COLO829 (cell line): ENCODE data around the gene SLC45A3.
"Not testable (repeated sequence)": the region's sequence is repeated elsewhere in the genome, so short reads cannot be mapped to it uniquely, and the experiment has no call there.

Experiments used
- DNase-seq: peaks from one replicate; pipeline ENCODE4 v3.0.0; 2012; ENCODE audit warnings: low spot score

SLC45A3 gene

DNA sequence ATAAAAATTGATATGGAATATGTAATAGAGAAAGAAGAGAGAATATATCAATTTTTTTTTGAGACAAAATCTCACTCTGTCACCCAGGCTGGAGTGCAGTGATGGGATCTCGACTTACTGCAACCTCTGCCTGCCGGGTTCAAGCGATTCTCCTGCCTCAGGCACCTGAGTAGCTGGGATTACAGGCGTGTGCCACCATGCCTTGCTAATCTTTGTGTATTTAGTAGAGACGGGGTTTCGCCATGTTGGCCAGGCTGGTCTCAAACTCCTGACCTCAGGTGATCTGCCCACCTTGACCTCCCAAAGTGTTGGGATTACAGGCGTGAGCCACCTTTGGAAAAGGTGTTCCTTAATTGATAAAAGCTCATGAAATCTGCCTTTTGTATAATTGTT is 44.2 kb downstream of the SLC45A3 start:
- not testable (repeated sequence) for DNase-seq

DNA sequence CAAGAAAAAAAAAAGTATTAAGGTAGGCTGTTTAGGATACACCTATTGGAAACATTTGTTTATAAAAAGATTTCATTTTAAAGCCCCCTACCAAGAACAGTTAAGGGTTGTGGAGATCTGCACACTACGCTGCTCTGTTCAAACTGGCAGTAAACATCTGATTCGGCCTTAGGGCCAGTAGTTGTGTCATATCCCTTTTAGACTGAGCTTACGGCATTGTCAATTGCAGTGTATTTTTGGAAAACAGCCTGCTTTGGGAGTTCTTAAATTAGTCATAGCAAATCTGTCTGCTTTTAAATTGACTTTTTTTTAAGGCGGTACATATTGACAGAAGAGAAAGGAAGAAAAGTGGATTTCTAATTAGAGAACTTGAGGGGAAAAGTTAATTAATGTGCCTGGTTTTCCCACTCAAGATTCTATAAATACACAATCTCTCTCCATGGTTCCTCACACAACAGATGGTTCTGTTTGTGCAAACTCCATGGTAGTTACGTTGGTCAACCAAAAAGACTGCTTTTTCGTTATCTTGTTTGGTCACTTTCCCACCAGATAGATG is 46.8 kb downstream of the SLC45A3 start:
- DNase-seq, result peak; percentile 28

DNA sequence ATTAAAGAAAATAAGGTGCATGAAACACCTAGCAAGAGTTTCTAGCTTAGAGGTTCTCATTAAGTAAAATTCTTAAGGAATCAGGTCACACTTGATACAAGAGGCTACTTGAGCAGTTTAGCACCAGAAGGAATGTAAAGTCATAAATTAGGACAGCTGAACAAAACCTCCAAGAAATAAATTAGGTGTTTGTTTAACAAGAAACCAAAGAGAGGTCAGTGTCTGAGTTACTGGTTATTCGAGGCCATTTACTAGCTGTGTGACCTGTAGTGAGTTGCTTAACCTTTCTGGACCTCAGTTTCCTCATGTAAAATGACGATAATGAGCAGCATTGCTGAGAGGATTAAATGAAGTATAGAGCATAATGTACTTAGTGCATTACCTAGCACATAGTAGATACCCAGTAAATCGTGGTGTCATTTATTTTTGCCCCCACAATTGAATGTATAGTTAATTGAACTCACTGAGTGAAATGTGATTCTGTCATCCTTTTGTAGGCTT is 47.6 kb downstream of the SLC45A3 start:
- DNase-seq, result no peak

DNA sequence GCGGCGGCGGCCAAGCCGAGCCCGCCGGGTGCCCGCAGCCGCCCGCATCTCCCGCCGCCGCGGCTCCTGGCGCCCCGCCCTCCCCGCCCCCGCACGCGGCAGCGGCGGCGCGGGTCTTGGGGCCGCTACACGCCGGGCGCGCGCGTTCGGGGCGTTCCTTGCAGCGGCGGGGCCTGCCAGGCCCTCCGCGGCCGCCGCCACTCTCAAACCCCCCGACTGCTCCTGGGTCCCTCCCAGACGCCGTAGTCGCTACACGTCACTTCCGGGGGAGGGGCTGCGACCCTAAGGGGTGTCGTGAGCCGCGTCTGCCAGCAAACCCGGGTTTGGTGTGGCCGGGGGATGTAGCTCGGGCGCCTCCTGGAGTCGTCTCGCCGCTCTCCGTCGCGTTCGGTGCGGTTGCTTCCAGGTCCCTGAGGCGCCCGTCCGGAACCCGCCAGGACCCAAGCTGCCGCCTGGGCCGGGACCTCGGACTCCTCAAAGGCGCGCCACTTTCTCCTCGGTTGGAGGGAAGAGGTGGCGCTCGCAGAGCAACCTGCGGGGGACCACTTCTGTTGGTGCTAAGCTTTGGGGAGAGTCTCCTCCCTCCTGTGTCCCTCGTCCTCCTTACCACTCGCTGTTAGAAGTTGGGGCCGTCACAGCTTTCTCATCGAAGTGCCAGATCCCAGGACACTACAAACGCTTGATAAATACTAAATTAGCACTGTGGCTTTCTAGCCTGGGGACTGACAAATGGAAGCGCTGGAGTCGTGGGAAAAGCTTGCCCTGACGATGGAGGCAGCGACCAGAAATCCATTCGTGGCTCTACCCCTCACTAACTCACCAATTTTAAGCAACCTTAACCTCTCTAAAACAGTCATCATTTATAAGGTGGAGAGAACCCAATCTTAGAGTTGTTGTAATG is 48.3 kb downstream of the SLC45A3 start, which contains the start of gene ELK4:
TSS of gene ELK4 (minus strand) at position 244 of the 901 bp plus-strand sequence. CDS start 8,129 bp downstream, outside the sequence.
- peak; percentile 98 for DNase-seq

DNA sequence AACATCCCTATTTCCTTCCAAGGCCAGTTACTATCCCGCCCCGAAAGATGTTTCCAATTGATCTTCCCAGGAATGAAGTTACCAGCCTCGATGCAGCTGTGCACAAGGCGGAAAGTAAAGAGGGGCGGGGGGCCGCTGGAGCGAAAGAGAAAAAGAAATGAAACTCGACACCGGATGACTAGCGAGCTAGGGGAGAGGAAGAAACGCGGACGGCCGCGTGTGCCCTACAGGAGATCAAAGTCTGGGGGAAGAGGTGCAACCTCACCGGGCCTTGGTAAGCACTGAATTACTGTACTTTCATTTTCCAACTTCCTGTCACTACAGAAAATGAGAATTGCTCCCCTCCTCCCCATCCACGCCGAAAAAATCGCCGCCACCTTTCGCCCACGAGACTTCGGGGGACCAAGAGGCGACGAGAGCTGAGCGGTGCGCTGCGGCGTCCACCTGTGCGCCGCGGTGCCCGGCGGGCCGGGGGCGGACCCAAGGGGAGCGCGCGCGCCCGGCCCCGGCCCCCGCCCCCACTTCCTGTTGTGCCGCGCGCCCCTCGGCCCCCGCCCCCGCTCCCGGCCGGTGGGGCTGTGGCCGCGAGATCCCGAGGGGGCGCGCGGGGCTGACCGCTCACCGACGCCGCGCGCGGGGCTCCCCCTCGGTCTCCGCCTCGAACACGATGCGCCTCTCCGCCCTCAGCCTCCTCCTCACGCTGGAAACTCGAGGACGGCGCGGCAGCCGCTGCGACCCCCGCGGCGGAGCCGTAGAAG is 49.1 kb downstream of the SLC45A3 start:
- DNase-seq, result peak; percentile 44

DNA sequence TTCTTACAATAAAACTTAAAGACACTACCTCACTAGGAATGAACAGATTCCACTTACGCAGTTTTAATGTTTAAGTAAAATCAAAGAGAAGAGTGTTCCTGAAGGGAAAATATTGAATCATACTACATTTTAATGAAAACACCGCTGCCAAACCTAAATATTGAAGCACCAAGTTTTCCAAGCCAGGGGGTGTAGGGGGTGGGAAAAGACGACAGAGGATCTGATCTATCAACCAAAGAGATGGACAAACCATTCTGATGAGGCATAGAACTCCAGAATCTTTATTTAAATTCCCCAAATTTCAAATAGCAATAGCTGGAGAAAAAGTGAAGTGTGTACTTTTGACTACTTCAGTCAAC is 49.7 kb downstream of the SLC45A3 start:
- DNase-seq, result no peak

DNA sequence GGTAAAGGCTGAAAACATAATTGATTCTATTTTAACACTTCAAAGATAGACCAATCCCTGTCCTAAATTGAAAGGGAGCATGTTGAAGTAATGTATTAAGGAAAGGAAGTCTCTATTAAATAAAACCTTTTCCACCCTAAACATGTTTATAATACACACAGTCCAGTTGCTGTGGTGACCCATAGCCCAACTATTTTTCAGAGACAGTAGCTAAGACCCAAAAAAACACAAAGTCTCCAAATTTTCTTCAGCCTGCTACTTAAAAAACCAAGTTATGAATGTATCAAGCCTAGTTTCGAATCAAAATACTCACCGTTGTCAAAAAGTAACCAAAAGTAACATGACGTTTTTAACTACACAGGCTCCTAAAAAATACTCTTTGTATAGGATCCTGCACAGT is 50.1 kb downstream of the SLC45A3 start:
- no peak for DNase-seq

DNA sequence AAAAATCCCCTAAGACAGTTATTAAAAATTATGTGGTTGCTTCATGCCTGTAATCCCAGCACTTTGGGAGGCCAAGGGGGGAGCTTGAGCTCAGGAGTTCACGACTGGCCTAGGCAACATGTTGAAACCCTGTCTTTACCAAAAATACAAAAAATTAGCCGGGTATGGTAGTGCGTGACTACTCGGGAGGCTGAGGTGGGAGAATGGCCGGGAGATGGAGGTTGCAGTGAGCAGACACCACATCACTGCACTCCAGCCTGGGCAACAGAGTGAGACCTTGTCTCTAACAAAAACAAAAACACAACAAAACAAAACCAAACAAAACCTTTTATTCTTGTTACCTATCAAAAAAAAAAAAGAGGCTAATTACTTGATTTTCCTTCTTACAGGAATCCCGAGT is 50.6 kb downstream of the SLC45A3 start:
- DNase-seq, result no peak

DNA sequence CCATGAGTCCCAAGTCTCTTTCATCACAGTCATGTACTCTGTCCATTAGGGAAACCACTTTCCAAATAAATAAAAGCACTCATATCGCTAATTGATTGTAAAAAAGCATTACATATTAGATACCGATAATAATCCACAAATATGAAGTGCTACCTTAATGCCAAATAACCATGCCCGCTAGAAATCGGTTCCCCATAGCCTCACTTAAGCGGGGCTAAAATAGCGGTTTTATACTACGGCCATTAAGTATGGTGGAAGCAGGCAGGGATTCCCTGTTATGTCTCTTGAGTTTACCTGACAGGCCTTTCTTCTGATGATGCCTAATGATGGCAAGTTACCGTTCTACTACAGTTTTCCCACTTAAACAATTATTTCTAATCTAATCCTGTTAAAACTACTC is 52.4 kb downstream of the SLC45A3 start:
- DNase-seq, result no peak

DNA sequence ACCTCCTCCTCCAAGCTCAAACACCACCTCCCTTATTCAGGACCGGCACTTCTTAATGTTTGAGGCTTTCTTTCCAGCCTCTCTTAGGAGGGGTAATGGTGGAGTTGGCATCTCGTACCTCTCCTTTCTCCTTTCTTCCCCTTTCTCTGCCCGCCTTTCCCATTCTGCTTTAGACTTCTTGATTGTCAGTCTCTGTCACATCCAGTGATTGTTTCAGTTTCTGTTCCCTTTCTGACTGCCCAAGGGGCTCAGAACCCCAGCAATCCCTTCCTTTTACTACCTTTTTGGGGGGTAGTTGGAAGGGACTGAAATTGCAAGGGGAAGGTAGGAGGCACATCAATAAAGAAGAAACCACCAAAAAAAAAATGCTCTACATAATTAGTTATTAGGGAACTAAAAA is 54.1 kb downstream of the SLC45A3 start:
- no peak for DNase-seq

DNA sequence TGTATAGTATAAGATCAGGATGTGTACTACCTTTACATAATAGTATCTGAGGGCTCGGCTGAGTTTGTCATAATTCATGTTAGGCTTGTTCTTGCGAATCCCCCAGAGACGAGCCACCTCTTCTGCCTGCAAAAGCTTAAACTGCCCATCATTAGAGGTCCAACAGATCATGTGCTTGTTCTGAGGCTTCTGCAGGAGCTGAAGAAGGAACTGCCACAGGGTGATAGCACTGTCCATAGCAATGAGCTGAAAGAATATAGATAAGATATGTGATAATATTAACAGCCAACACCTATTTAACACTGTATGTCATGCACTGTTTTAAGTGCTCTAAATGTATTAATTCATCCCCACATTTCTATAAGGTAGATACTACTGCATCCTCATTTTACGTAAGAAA is 56.7 kb downstream of the SLC45A3 start:
- no peak for DNase-seq

DNA sequence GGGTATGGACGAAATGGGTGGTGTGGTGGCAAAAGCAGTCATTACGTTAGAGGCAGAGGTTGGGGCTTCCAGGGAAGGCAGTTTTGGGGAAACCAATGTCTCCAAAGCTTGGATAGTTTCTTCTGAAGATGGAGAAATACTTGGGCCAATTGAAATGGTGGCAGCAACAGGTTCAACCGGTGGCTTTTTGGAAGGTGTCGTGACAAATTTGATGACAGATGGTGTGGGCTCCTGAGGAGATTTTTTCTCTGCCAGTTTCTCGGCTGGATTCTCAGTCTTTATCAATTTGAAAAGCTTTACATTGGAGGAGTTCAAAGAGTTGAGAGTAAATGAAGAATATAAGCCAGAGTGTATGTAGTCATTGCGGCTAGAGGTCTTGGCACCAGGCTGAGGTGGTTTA is 60.0 kb downstream of the SLC45A3 start:
- DNase-seq, result no peak

DNA sequence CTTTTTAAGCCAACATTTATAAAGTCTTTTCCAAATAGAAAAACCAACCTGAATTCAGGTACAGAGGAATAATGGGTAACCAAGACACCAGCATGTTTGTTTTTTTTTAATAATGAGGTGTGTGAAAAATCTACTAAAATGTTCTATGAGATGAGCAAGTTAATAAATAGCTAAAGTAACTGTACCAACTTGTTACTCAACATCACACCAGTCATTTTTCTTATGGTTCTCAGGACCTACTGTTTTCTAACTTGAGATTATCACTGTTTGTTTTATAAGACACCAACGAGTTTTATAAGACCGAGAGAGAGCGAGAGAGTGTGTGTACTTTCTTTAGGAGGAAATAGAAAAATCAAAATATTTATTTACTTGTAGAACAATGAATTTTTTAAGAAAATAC is 60.9 kb downstream of the SLC45A3 start:
- no peak for DNase-seq

DNA sequence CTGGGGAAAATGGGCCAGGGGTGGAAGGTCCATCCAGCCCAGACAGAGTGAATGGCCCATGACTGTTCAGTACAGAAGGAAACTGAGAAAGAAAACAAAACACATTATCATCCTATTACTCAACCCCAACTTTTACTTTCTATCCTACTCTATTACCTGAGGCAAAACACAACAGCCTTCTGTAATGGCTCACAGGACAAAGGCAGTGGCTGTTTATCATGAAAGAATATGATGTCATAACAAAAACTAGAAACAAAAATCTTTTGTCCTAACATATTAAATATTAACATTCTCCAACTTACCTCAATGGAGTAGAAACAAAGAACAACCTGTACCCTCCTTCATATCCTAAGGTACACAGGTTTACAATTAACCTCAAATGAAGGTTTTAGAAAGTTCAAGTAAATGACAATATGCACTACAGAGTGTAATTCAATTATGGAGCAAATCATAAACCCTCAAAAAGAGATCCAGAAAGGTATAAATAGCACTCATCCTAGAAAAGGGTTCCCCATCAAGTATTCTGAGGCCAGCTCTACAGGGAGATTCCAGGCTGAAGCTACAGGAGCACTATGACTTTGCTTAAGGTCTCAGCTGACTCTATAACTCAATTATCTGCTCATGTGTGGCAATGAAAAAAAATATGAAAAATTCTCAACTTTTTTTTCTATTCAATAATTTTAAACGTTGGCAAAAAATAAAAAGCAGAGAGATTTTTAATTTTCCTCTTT is 63.6 kb downstream of the SLC45A3 start:
- no peak for DNase-seq

DNA sequence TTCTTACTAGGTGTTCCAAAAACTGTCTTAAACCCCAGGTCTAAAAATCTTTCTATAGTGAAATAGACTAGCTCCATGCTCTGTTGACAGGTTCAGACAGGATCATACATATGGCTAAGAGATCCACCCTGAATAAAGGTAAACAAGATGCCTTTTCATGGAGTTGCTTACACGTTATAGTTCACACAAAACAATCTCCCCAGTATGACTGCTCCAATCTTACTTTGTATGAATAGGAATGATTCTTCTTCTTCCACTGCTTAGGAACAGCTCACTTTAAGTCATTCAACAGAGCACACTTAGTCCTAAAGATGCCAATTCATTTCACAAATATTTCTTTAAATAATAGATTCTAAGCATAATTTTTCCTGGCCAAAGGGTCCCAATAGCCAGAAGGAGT is 64.5 kb downstream of the SLC45A3 start:
- DNase-seq, result peak; percentile 38

DNA sequence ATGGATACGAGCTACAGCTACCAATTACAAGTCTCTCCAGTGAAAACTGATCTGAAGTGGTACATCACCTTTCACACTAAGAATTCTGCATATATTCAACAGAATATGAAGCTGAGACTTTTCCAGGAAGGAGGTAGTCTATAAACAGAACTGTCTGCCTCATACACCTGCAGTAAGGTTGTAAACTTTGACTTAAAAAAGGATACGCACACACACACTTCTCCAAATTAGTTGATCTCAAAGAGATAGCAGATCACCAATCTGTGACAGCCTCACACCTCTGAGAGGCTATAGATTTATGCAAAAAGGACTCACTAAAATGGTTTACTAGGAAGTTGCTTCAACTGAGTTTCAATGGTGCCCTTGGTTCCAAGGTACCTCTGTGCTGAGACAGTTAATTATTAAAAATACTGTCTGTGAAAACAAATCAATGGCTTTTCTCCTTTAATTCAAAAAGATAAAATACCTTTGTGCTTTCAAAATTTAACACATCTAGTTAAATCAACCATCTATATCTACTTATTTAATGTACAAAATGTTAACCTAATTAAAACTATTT is 66.4 kb downstream of the SLC45A3 start:
- DNase-seq, result no peak

DNA sequence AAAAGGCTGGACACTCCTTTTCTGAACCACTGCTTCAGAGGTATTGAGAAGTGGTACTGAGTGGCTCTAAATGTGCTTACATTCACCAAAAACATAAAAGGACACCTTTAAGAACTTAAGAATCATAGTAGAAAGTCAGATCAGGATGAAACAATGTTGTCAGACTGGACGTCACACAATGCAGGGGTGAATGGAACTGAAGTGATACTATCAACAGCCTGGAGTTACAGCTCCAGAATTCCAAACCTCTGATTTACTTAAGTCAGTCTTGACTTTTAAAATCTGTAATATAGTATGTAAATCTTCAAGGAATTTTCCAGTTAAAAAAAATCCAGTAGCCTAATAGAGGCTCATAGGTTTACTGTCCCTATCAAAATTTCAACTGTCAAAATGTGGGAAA is 67.8 kb downstream of the SLC45A3 start:
- DNase-seq, result no peak

DNA sequence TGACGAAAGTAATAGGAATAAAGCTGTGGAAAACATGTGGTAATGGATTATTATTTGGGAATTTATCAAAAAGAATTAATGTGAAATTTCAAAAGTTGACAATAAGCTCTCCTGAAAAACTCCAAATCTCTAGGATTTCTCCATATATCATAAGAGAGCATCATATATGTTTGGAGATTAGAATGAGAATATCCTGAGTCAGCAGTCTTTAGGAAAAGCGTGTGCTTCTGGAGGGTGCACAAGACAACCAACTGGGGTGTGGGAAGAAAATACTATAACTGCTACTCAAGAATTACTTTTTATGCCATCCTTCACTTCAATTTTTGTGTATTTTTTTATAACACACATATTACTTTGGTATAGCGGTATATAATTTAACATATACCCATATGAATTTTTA is 68.2 kb downstream of the SLC45A3 start:
- no peak for DNase-seq

DNA sequence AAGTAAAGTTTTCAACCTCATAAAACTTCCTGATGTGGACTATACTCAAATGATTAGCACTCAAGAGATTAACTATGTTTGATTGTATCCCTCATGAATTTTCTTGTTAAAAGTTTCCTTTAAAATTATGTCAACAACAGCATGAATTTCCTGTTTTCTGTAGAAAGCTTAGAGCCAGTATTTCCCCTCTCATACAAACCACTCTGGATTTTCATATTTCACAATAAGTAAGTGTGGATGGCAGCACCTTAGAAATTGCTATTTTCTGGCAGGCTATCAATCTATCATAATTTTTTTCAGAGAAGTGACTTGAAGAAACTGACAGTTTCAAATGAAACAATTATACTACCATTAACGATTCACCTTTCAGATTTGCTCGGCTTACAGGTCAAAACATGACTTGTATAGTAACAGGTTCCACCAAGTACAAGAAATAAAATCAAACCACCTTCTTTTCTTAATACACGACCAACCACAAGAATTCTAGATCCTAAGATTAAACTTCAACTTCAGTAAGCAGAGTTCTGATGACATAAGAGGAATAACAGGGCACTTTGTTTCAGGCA is 69.3 kb downstream of the SLC45A3 start:
- DNase-seq, result no peak

DNA sequence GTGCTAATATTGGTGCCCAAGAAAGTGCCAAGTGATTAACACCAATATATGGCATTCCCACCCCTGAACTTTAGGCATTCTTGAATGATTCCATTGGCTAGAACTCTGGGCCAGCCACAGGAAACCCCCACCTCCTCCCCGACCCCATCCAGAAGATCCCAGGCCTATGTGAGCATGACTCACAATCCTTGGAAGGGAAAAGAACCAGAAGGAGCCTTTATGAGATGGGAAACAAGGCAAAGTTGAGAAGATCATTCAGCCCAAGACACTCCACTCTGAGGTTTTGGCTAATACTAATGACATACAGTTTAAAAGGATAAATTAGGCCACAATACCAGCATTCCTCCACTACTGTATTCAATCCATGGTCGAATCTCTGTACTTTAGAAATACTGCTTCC is 70.3 kb downstream of the SLC45A3 start:
- DNase-seq, result no peak
